GM21423 (cell line): ENCODE measurements around the gene DOHH.
"Not testable (repeated sequence)": the region's sequence is repeated elsewhere in the genome, so short reads cannot be mapped to it uniquely, and the experiment has no call there.

Source experiments
- ATAC-seq: cut with Tn5 transposase; IDR thresholded peaks from one replicate; pipeline ENCODE4 v1.9.1; 2021; ENCODE audit warnings: mild to moderate bottlenecking, moderate library complexity; ENCODE audit not compliant: unreplicated experiment

Gene DOHH

DNA sequence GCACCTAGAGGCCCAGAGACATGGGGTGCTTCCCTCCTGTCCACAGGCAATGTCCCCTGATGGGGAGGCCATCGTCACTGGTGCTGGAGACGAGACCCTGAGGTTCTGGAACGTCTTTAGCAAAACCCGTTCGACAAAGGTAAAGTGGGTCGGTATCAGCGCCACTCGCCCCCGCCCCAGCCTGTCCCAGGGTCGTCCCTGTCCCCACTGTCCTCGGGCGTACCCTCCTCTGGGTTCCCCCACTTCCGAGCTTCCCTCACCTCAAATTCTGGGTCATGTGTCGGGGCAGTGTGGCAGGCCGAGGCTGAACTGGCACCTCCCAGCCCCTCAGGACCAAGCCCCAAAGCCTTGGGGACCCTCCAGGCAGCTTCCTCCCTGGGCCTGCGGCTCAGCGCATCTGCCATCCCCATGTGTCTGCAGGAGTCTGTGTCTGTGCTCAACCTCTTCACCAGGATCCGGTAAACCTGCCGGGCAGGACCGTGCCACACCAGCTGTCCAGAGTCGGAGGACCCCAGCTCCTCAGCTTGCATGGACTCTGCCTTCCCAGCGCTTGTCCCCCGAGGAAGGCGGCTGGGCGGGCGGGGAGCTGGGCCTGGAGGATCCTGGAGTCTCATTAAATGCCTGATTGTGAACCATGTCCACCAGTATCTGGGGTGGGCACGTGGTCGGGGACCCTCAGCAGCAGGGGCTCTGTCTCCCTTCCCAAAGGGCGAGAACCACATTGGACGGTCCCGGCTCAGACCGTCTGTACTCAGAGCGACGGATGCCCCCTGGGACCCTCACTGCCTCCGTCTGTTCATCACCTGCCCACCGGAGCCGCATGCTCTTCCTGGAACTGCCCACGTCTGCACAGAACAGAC lies 34.1 kb upstream of the DOHH start:
- no peak for ATAC-seq

DNA sequence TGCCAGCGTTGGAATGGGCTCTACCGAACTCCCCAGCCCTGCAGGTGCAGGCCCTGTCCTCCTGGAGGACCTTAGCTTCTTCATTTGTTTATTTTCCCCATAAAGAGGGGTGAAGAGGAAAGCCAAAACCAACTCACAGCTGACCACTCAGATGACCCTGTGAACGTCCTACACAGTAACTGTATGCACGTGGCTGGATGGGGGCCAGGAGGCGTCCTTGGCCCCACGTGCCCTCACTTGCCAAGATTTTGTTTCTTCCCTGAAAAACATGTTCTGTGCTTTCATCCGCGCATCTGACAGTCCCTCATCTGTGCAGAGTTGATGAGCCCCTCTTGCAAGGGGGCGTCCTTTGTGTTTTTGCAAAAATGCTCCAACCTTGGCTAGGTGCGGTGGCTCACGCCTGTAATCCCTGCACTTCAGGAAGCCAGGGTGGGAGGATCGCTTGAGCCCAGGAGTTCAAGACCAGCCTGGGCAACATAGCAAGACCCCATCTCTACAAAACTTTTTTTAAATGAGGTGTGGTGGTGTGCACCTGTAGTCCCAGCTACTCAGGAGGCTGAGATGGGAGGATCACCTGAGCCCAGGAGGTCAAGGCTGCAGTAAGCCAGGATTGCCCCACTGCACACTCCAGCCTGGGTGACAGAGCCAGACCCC lies 33.2 kb upstream of the DOHH start:
- ATAC-seq, result no peak

DNA sequence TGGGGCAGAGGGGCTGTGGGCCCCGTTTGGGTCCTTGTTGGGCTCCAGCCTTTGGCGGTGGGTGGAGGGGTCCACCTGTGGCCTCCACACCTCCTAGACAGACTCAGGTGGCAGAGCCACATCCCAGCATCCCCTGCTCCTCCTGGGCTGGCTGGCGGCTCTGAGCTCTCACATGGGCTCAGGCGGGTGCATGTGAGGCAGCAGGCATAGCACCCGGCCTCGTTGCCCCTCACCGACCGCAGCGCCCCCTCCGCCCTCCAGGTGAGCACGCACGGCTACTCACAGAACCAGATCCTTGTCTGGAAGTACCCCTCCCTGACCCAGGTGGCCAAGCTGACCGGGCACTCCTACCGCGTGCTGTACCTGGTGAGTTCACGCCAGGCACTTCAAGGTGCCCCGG lies 32.6 kb upstream of the DOHH start:
- ATAC-seq, result no peak

DNA sequence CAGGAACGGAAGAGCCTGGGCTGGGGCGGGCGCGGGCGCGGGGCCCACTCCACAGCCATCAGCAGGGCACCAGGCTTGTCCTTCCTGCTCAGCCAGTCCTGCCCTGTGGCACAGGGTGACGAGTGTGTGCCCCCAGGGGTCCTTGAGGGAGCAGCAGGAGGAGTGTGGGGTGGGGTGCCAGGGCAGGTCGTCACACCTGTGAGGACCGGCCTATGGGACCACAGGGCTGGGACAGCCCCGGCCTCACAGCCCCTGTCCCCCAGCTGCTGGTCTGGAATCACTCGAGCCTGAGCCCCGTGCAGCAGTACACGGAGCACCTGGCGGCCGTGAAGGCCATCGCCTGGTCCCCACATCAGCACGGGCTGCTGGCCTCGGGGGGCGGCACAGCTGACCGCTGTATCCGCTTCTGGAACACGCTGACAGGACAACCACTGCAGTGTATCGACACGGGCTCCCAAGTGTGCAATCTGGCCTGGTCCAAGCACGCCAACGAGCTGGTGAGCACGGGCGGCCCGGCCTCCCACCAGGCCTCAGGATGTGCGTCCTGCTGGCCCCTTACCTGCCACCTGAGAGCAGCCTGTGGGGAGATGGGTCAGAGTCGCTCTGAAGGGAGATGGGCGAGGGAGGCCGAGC lies 31.8 kb upstream of the DOHH start:
- no peak for ATAC-seq

DNA sequence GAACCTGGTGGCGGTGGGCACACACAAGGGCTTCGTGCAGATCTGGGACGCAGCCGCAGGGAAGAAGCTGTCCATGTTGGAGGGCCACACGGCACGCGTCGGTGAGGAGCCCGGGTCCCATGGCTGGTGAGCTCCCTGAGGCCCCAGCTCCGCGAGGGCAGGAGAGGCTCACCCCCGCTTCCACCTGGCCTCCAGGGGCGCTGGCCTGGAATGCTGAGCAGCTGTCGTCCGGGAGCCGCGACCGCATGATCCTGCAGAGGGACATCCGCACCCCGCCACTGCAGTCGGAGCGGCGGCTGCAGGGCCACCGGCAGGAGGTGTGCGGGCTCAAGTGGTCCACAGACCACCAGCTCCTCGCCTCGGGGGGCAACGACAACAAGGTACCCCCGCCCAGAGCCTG lies 31.2 kb upstream of the DOHH start:
- ATAC-seq, result no peak

DNA sequence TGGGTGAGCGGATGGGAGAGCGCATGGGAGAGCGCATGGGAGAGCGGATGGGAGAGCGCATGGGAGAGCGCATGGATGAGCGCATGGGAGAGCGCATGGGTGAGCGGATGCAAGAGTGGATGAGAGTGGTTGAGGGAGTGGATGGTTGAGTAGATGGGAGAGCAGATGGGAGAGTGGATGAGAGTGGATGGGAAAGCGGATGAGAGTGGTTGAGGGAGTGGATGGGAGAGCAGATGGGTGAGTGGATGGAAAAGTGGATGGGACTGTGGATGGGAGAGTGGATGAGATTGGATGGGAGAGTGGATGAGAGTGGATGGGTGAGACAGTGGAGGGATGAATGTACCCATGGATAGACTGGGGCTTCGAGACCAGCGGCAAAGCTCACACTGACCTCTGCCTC lies 29.9 kb upstream of the DOHH start:
- ATAC-seq, result no peak

DNA sequence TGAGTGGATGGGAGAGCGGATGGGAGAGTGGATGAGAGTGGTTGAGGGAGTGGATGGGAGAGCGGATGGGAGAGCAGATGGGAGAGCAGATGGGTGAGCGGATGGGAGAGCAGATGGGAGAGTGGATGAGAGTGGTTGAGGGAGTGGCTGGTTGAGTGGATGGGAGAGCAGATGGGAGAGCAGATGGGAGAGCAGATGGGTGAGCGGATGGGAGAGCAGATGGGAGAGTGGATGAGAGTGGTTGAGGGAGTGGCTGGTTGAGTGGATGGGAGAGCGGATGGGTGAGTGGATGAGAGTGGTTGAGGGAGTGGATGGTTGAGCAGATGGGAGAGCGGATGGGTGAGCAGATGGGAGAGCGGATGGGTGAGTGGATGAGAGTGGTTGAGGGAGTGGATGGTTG lies 28.8 kb upstream of the DOHH start:
- ATAC-seq, result not testable (repeated sequence)

DNA sequence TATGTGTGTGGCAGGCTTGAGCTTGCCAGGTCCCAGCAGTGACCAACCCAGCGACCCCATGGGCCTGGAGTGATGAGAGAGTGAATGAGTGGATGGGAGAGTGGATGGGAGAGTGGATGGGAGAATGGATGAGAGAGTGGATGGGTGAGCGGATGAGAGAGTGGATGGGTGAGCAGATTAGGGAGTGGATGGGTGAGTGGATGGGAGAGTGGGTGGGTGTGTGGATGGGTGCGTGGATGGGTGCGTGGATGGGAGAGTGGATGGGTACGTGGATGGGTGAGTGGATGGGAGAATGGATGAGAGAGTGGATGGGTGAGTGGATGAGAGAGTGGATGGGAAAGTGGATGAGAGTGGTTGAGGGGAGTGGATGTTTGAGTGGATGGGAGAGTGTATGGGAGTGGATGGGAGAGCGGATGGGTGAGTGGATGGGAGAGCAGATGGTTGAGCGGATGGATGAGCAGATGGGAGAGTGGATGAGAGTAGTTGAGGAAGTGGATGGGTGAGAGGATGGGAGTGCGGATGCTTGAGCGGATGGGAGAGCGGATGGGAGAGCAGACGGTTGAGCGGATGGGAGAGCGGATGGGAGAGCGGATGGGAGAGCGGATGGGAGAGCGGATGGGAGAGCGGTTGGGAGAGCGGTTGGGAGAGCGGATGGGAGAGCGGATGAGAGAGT lies 28.2 kb upstream of the DOHH start:
- ATAC-seq, result no peak

DNA sequence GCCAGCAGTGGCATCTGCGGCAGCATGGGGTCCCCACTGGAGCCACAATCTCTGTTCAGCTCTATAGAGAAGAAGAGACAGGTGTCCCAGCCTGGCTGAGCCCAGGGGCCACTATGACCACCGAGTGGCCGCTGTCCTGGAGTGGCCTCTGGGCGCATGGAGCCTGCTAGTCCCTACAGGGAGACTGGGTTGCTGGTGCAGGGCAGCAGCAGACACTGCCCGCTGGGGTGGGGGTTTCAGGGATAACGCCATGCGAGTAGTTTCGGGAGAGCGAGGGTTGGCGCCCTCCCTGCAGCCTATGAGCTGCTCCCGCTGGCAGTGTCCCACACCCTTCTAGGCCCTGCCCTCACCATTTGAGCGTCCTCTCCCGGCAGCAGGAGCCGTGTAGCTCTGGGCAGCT lies 27.6 kb upstream of the DOHH start:
- no peak for ATAC-seq

DNA sequence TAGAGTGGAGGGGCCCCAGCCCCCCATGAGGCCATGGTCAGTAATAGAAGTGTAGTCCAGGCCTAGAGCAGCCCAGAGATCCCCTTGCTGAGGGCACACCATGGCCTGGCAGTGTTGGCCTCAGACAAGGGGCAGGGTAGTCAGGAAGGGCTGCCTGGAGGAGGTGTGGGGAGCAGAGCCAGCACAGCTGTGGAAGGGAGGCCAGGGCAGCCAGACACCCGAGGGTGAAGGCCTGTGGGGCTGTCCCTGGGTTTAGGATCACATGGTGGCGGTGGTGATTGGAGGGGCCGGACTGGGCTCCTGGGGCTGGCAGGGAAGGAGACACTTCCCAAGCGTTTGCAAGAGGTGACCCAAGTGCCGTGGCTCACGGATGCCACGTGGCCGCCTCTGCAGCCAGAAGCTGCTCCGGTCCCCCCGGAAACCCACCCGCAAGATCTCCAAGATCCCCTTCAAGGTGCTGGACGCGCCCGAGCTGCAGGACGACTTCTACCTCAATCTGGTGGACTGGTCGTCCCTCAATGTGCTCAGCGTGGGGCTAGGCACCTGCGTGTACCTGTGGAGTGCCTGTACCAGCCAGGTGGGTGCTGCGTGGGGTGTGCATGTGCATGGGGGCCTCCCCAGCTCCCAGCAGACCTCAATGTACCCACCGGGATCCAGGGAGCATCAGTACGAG lies 26.9 kb upstream of the DOHH start:
- ATAC-seq, result no peak

DNA sequence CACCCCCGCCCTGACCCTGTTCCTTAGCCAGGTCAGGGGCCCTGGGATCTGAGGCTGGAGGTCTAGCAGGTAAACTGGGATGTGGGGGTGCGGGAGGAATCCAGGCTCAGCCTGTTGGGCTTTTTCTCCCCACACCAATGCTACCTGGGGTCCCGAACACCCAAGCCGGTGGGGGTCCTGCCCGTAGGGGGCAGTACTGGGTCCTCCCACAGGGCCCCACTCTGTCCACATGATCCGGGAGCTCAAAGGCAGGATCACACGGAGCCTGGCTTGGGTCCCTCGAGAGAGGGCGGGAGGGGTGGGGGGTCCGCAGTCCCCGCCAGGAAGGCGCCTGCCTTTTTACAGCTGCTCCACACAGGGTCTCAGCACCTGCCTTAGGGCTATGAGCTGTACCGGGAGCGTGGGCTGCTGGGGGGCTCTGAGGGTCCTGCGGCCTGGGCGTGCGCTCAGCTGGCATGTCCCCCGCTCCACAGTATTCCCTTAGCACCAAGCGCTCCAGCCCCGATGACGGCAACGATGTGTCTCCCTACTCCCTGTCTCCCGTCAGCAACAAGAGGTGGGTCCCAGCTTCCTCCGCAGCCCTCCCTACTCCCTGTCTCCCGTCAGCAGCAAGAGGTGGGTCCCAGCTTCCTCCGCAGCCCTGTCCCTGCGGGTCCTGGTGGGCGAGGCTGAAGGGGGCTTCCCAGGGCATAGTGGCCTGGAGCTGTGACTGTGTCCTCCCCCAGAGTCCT lies 26.2 kb upstream of the DOHH start:
- no peak for ATAC-seq

DNA sequence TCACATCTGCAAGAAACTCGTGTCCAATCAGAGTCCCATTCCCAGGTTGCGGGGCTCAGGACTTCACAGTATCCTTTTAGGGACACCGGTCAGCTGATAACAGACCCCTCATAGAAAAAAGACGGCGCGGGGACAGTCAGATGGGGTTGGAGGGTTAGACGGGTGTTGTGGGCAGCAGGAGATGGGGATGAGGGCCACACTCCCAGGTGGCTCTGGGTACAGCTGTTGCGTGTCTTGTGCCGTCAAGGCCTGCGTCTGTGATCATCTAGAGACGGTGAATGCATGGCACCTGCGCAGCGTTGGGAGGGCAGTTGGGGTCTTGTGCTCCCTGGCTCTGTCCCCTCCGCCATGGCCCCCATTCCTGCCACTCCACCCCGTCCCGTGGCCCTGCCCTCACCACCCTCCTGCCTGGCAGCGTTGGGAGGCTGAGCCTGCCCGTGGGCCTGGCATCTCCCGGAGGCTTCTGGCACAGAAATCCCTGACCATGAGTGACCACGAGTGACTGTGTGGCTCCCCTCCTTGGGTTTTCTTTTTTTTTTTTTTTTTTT lies 24.5 kb upstream of the DOHH start:
- ATAC-seq, result no peak

DNA sequence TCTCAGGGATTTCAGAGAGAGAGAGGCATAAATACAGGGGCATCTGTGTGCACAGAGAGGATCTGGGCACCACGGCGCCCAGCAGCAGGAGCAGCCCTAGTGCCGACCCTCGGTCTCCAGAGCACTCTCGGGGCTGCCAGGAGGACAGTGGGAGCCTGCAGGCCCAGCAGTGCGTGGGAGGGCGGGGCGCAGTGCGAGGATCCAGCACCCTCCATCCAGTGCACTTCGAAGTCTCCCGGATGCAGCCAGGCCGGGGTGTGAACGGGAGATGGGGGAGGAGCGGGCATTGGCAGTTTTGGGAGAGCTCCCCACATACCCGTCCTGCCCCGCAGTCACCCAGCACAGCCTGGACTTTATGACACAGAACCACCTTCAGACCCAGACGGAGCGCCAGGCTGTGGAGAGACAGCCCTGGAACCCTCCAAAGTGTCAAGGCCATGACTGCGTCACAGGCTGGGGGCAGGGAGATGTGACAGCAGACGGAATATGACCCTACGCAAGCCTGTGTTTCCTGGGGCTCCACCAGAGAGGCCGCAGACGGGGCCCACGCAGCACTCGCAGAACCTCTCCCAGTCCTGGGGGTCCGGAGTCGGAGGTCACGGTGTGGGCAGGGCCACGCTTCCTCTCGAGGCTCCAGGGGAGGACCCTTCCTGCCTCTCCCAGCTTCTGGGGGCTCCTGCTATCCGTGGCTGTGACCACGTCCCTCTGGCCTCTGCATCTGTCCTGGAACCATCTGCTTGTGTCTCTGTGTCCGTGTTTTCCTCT lies 23.8 kb upstream of the DOHH start:
- ATAC-seq, result no peak

DNA sequence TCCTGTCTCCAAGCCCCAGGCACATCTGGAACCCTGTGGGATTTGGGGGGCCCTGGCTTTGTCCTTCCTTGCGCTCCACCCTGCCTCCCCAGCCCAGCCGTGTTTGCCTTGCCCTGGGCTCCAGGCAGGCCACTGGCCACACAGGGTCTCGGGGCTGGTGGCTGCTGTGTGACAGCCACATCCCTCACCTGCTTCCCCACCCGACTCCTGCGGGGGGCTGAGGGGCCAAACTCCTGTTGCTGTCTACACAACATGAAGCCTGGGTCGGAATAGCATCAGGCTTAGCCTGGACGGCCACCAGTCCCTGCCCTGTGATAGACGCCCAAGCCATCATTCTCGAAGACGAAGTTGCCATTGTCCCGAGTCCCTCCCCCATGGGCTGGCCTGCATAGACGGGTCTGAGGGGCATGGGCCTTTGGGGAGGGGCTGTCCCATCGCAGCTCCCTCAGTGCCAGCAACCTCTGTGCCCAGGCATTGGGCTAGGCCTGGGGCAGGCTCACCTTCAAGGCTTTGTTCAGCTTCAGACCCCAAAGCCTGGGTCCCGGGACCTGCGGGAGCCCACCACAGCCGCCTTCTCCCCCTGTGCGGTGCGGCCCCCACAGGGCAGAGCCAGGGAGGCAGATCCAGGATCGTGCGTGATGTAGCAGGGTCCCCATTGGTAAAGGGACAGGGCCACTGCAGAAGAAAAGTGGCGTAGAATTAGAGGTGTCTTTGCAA lies 23.0 kb upstream of the DOHH start:
- no peak for ATAC-seq

DNA sequence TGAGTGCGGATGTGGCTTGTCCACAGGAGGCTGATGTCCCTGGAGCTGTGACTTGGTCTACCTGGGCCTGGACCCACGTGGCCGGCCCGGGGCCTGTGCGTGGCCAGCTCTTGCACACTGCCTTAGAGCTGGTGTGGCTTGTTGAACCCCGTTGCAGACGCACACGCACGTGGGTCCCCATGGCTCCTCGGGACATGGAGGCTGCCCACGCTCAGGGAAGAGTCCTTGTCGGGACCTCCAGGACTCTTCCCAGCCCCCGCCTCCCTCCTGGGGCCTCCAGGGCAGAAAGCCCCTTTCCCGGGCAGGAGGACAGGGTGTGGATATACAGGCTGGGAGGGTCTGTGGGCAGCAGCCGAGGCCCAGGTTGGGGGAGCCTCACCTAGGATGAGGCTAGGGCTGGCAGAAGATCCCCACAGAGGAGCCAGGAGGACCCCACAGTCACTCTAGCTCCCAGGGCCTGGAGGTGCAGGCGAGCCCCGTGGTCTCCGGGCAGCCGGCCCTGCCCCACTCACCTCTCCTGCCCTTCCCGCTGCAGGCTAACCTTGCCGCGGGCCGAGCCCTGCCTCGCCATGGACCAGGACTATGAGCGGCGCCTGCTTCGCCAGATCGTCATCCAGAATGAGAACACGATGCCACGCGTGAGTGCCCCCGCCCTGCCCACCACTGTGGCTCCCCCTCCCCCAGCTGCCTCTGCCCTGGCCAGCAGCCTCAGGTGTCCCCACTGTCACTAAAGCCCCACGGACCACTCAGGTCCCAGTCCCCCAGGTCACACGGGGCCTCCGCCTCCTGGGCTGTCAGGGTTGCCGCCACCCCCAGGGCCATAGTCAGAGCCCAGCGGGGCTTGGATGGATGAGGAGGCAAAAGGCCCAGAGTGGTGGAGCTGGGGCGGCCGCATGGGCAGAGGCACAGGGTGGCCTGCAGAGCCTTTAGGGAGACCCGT lies 22.2 kb upstream of the DOHH start:
- ATAC-seq, result no peak

DNA sequence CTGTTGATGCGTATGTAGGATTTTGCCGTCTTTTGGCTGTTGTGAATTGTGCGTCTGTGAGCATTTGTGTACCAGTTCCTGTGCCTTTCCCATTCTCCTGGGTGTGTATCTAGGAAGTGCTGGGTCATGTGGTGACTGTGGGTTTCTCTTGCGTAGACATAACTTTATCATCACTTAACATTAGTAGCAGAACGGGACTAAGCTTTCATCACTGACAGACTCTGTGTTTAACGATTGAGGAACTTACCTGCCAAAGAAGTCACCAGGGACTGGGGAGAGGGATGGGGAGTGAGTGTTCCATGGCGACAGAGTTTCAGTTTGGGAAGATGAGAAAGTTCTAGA lies 20.6 kb upstream of the DOHH start:
- ATAC-seq, result no peak

DNA sequence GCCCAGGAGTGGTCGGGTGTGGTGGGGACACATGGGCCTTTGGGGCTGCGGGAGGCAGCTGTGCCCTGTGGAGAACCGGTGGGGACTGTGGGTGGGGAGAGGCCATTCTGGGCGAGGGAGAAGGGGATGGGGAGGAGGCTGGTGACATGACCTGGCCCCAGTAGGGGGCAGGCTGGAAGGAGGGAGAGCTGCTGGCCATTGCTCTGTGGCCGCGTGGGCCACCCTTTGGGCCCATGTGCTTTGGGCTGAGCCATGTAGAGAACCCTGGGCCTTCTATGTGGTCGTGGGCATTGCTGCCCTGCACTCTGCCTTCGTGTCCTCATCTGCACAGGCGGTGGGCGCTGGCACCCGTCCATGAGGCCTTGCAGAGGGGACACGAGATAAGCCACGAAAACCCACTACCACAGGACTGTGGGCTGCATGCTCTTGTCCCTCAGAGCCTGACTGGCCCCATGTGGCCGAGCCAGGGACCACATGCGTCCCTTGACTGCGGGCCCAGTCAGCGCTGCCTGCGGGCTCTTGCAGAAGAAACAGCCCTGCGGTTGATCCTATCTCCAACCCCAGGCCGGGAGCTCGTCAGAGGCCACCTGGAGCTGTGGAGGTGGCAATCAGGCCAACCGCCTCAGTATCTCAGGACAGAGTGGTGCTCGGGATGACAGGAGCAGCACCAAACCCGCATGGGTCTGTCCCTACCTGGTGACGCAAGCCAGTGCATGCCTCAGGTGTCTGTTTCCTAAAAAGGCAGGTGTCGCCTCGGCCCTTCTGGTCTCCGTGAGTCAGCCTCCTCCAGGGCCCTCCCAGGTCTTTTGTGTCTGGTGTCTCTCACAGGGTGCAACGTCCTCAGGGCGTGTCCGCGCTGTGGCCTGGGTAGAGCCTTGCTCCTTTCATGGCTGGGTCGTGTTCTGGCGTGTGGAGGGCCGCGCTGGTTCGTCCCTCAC lies 20.0 kb upstream of the DOHH start:
- no peak for ATAC-seq
